Smooth muscle cell (in vitro differentiated cells): ENCODE measurements around the gene GATAD2A. TPM values are rescaled to one million over a fixed set of nuclear protein-coding genes. Genes with fewer than 3 reads are reported as not detected.
A peak's percentile ranks its signal among the peaks of the same experiment; 100 is the strongest.
"Not testable (repeated sequence)": the region's sequence is repeated elsewhere in the genome, so short reads cannot be mapped to it uniquely, and the experiment has no call there.

Experiments
- DNase-seq: peaks from one replicate; lab custom pipeline; 2025; ENCODE audit not compliant: unreplicated experiment; lab: John Stamatoyannopoulos, UW
- H2AFZ ChIP-seq: fragments of 200-600 bp; sonication (generic); 2 replicates; pipeline ENCODE4 v1.6.0; 2016; ENCODE audit warnings: antibody characterized with exemption, low read depth, mild to moderate bottlenecking
- H3F3A ChIP-seq: fragments of 200-600 bp; sonication (generic); 2 replicates; pipeline ENCODE4 v1.6.0; 2017; ENCODE audit warnings: antibody characterized with exemption, low read depth
- H3K27ac ChIP-seq: fragments of 200-600 bp; sonication (generic); 2 replicates; pipeline ENCODE4 v1.5.1; 2016; ENCODE audit warnings: low read depth, mild to moderate bottlenecking
- H3K27me3 ChIP-seq: fragments of 200-600 bp; sonication (generic); 2 replicates; pipeline ENCODE4 v1.6.1; 2016; ENCODE audit warnings: low read depth, mild to moderate bottlenecking
- H3K36me3 ChIP-seq: fragments of 200-600 bp; sonication (generic); 2 replicates; pipeline ENCODE4 v1.5.1; 2016; ENCODE audit warnings: low read depth
- H3K4me1 ChIP-seq: fragments of 200-600 bp; sonication (generic); 2 replicates; pipeline ENCODE4 v1.5.1; 2016; ENCODE audit warnings: low read depth
- H3K4me2 ChIP-seq: fragments of 200-600 bp; sonication (generic); 2 replicates; pipeline ENCODE4 v1.6.0; 2016; ENCODE audit warnings: mild to moderate bottlenecking
- H3K4me3 ChIP-seq: fragments of 200-600 bp; sonication (generic); 2 replicates; pipeline ENCODE4 v1.5.1; 2016; ENCODE audit warnings: mild to moderate bottlenecking
- H3K79me2 ChIP-seq: fragments of 200-600 bp; sonication (generic); 2 replicates; pipeline ENCODE4 v1.6.0; 2016; ENCODE audit warnings: low read depth, mild to moderate bottlenecking
- H3K9ac ChIP-seq: fragments of 200-600 bp; sonication (generic); 2 replicates; pipeline ENCODE4 v1.6.0; 2016; ENCODE audit warnings: low read depth
- H3K9me3 ChIP-seq: fragments of 200-600 bp; sonication (generic); replicated peaks from 2 replicates; pipeline ENCODE4 v1.5.1; 2016; ENCODE audit warnings: low read depth
- H4K20me1 ChIP-seq: fragments of 200-600 bp; sonication (generic); 2 replicates; pipeline ENCODE4 v1.6.0; 2016; ENCODE audit warnings: low read depth
- CTCF ChIP-seq: fragments of 200-600 bp; sonication (generic); IDR thresholded peaks from 2 replicates; pipeline ENCODE4 v1.5.1; 2017; ENCODE audit warnings: borderline replicate concordance, mild to moderate bottlenecking, antibody characterized with exemption; ENCODE audit not compliant: insufficient read depth, poor library complexity, severe bottlenecking
- WGBS: methylation state at CpG from one replicate; pipeline ENCODE4 v1.1.7; 2016; ENCODE audit warnings: low lambda C conversion rate; 5-methylcytosine and 5-hydroxymethylcytosine counted together
- polyA plus RNA-seq: library from polyadenylated mRNA; unstranded; fragments of >200 nt; fragmentation: Nextera tagmentation; extraction: Ambion mirVana; gene quantifications from 2 replicates; pipeline ENCODE4 v1.2.1, GENCODE V29; 2016
- total RNA-seq: library from RNA; depleted of rRNA; stranded (reverse); fragments of >200 nt; gene quantifications from 2 replicates; pipeline ENCODE4 v1.2.3, GENCODE V29; 2014

Gene GATAD2A
- total and polyA plus RNA-seq, 2 experiments from 2014 or later = 26.8 to 27.0 TPM

- peak overlapping the region; percentile 57 for H3K4me2 ChIP-seq
- H4K20me1 ChIP-seq = peaks cover 97% of the 10 kb centered on the region
- peaks cover 100% of the 10 kb centered on the region for H3K79me2 ChIP-seq
- peak overlapping the region; percentile 85 for H3K27ac ChIP-seq
- TF ChIP-seq CTCF = no peak
- no peak overlapping the region for H2AFZ ChIP-seq
- no peaks in the 10 kb centered on the region for H3K9me3 ChIP-seq
- 93% methylated on average over 11 of the region's 11 CpGs for WGBS
- no peaks in the 10 kb centered on the region for H3K27me3 ChIP-seq
- no peaks in the 10 kb centered on the region for H3K4me1 ChIP-seq
- H3F3A ChIP-seq = peaks cover 4% of the 10 kb centered on the region
- DNase-seq = no peak
- H3K36me3 ChIP-seq = no peaks in the 10 kb centered on the region
- no peak overlapping the region for H3K4me3 ChIP-seq
- H3K9ac ChIP-seq = no peak overlapping the region
Observed at GRCh38 chr19:19452243-19453124, 47.0 kb downstream of the GATAD2A start.

- H3F3A ChIP-seq = peaks cover 4% of the 10 kb centered on the region
- WGBS = 92% methylated on average over 2 of the region's 2 CpGs
- peaks cover 97% of the 10 kb centered on the region for H4K20me1 ChIP-seq
- TF ChIP-seq CTCF = no peak
- no peak overlapping the region for H3K27ac ChIP-seq
- H3K79me2 ChIP-seq = peaks cover 100% of the 10 kb centered on the region
- H3K4me1 ChIP-seq = peaks cover 3% of the 10 kb centered on the region
- DNase-seq = no peak
- no peak overlapping the region for H3K9ac ChIP-seq
- H3K27me3 ChIP-seq = no peaks in the 10 kb centered on the region
- H2AFZ ChIP-seq = no peak overlapping the region
- H3K4me3 ChIP-seq = no peak overlapping the region
- no peaks in the 10 kb centered on the region for H3K36me3 ChIP-seq
- no peaks in the 10 kb centered on the region for H3K9me3 ChIP-seq
- H3K4me2 ChIP-seq = no peak overlapping the region
Observed at GRCh38 chr19:19453125-19453454, 47.6 kb downstream of the GATAD2A start.

GRCh38 chr19:19455166-19455919 lies 49.9 kb downstream of the GATAD2A start:
- H3F3A ChIP-seq, H3K4me2 ChIP-seq, H3K9me3 ChIP-seq, H3K4me3 ChIP-seq, H3K36me3 ChIP-seq, H3K27ac ChIP-seq, DNase-seq, H3K9ac ChIP-seq, H2AFZ ChIP-seq, H3K27me3 ChIP-seq: not testable (repeated sequence)
- 91% methylated on average over 14 of the region's 14 CpGs for WGBS
- Histone ChIP-seq H3K4me1 (peaks cover 14% of the 10 kb centered on the region), H4K20me1 (peaks cover 97% of the 10 kb centered on the region), H3K79me2 (peaks cover 100% of the 10 kb centered on the region)

- TF ChIP-seq CTCF = no peak
- Histone ChIP-seq H3K4me2 (no peak overlapping the region), H3K4me1 (peaks cover 37% of the 10 kb centered on the region), H3K27me3 (no peaks in the 10 kb centered on the region), H3F3A (peaks cover 5% of the 10 kb centered on the region), H3K36me3 (no peaks in the 10 kb centered on the region), H2AFZ (no peak overlapping the region), H3K9me3 (no peaks in the 10 kb centered on the region), H3K27ac (peak overlapping the region; percentile 85), H3K4me3 (no peak overlapping the region), H3K9ac (no peak overlapping the region), H4K20me1 (peaks cover 97% of the 10 kb centered on the region), H3K79me2 (peaks cover 100% of the 10 kb centered on the region)
- no peak for DNase-seq
- 85% methylated on average over 4 of the region's 4 CpGs for WGBS
Observed at GRCh38 chr19:19457671-19458070, 52.2 kb downstream of the GATAD2A start.
